ENCODE measurements around the gene GPR137.
A peak's percentile ranks its signal among the peaks of the same experiment; 100 is the strongest.

The GPR137 gene

GRCh38 chr11:64264371-64264852 lies 21.2 kb upstream of the GPR137 start:
- no peak for DNase-seq

GRCh38 chr11:64265176-64266160 lies 20.2 kb upstream of the GPR137 start:
- DNase-seq, result no peak

GRCh38 chr11:64266339-64266738 lies 19.3 kb upstream of the GPR137 start:
- no peak for DNase-seq

DNA sequence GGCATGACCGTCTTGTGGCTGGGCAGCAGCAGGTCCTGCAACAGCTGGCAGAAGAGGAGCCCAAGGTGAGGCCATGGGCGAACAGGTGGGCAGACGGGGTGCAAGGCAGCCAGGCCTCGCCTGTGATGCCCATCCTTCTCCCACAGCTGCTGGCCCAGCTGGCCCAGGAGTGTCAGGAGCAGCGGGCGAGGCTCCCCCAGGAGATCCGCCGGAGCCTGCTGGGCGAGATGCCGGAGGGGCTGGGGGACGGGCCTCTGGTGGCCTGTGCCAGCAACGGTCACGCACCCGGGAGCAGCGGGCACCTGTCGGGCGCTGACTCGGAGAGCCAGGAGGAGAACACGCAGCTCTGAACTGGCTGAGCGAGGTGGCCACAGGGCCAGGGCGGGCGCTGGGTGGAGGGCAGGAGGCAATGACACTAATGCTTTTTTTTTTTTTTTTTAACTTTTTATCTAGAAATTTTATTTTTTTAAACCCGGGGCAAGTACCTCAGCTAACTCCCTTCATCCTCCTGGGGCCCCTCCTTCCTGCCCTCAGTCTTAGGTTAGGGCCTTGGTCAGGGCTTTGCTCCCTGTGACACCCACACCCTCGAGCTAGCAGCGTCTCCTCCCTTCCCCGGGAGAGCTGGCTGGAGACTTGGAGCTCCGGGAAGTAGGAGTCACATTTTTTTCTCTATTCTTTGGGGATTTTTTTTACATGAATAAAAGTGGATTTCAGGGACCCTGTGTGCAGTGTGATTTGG lies 18.3 kb upstream of the GPR137 start:
- no peak for DNase-seq

DNA sequence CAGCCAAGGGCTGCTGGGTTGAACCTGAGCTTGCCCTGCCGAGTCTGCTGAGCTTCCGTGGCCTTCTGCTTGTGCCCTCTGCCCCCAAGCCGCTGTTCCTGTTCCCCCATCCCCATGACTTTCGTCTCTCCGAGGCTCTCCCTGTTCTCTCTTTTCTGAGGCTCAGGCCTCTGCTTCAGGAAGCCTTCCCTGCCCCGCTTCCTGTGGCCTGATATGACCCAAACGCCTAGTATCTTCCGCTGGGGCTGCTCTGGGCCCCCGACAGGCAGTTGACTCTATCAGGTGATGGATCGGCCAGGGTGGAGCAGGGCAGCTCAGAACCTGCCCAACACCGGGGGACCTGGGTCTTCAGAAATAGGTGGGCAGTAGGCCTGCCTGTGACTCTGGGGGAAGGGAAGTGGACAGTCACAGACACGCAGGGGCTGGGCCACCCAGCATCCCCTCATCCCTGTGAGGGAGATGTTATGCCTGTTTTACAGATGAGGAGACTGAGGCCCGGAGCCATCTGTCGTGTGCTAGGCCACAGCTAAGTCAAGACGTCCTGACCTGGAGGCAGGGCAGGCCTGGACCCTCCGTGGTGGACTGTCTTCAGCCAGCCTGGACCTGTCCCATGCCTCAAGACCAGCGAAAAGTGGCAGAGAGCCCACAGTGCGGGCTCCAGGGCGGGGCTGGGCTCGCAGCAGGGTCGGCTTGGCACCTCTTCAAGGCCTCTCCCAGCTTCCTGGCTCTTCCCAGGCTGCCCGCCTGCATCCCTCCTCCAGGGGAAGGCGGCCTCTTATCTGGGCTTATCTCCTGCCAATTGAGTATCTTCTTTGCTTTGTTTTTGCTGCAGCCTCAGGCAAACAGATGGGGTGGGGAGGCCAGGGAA lies 17.4 kb upstream of the GPR137 start:
- no peak for DNase-seq

- peak; percentile 74 for DNase-seq
These were observed 16.6 kb upstream of the GPR137 start for GRCh38 chr11:64268893-64269539.

- DNase-seq, result peak; percentile 99
These were observed 16.0 kb upstream of the GPR137 start for GRCh38 chr11:64269540-64270220.

GRCh38 chr11:64275031-64275800 lies 10.4 kb upstream of the GPR137 start:
- DNase-seq, result no peak

GRCh38 chr11:64275841-64276240 lies 9.8 kb upstream of the GPR137 start:
- no peak for DNase-seq

- no peak for DNase-seq
These were observed 8.8 kb upstream of the GPR137 start for GRCh38 chr11:64276653-64277431.

- DNase-seq, result no peak
These were observed 7.0 kb upstream of the GPR137 start for GRCh38 chr11:64278576-64279190.

- no peak for DNase-seq
These were observed 3.5 kb upstream of the GPR137 start for GRCh38 chr11:64281957-64282770.

DNA sequence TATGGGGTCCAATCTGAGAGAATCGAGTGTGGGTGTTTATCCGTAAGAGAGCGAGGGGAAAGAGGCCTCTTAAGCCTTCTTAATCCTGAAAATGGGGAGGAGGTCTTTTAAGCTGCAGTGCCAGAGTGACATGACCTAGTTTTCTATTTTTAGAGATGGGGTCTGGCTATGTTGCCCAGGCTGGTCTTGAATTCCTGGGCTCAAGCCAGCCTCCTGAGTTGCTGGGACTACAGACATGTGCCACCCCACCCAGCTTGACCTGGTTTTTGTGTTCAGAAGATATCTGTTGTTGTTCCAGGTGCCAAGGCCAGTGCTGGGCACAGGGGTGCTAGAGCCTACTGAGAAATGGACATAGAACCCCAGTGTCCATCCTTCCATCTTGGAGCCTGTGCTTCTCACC lies 2.6 kb upstream of the GPR137 start:
- DNase-seq, result no peak

DNA sequence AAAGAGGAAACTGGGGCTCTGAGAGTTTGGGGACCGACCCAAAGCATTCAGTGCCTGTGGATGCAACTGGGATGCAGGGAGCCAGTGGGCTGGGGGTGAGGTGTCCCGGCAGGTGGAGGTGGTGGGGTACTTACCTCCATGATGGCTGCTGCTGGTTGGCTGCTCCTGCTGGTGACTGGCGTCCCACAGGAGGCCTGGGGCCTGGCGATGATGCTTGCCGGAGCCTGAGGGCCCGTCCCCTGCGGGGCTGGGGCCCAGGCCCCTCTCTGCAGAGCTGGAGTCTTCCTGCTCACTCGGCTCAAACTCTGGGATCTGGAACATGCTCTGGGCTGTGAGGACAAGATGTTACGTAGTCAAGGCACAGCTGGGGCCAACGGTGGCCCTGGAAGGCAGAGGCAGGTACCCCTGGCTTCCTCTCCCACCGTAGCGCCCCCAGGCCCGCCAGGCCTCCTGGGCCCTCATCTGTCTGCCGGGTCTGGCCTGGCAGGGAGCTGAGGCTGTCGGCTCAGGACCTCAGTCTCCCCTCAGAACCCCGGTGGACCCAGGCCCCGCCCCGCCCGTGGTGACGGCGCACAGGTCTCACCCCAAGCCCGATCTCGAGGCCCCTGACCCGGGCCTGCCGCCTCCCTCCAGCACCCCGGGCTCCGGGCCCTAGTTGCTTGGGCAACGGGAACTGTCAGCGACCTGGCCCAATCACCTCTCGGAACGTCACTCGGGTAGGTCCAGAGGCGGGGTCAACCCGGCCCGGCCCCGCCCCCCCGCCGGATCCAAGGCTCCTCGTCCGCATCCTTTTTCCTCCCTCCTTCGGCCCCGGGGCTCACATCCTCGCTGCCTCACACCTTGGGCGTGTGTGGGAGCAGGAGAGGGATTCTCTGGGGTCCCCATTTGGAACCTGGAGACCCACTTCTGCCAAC lies 1.3 kb upstream of the GPR137 start, which contains the start of gene BAD:
Gene BAD (minus strand): TSS at position 618 of the 914 bp plus-strand sequence. CDS start 297 bp downstream, at position 321.
- DNase-seq, result peak; percentile 95

- DNase-seq, result peak; percentile 47
These were observed 495 bp downstream of the GPR137 start for GRCh38 chr11:64285885-64286800.

- DNase-seq, result no peak
These were observed 1.1 kb downstream of the GPR137 start for GRCh38 chr11:64286801-64287159.
